T-helper 1 cell (primary cell): Measurements from ENCODE around the gene CTRB1.
A peak's percentile ranks its signal among the peaks of the same experiment; 100 is the strongest.
"Not testable (repeated sequence)": the region's sequence is repeated elsewhere in the genome, so short reads cannot be mapped to it uniquely, and the experiment has no call there.

Experiments used
- DNase-seq, 5 donors: peaks; one replicate each; pipeline ENCODE4 v3.0.0-alpha.2; 2012 to 2020

Gene CTRB1

DNA sequence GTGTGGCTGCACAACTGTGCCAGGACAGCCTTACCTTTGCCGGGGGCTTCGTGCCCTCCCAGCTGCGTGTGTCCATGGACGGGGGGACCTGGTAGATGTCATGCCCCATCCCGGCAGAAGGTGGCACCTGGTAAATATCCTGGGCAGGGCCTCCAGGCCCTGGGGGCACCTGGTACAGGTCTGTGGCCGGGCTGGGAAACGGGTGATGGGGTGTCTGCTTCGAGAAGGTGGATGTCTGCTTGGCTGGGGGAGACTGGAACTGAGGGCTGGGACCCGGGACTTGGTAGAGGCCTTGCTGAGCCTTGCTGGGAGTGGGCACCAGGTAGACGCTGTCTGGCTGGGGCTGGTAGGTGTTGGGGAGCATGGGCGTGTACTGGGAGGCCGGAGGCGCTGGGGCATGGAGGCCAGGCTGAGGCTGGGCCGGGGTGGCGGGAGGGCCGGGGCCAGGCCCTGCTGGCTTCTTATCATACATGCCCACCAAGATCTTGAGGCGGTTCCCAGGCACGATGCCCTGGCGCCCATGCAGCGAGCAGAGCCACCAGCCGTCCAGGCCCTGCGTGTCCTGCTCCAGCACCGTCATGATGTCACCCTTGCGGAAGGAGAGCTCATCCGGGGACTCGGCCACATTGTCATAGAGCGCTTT, 23.8 kb downstream of the CTRB1 start:
- DNase-seq = not testable (repeated sequence)

- no peak for DNase-seq
Observed at GRCh38 chr16:75243667-75244224, 25.0 kb downstream of the CTRB1 start.

- DNase-seq = no peak
Observed at GRCh38 chr16:75244225-75244809, 25.5 kb downstream of the CTRB1 start.

DNA sequence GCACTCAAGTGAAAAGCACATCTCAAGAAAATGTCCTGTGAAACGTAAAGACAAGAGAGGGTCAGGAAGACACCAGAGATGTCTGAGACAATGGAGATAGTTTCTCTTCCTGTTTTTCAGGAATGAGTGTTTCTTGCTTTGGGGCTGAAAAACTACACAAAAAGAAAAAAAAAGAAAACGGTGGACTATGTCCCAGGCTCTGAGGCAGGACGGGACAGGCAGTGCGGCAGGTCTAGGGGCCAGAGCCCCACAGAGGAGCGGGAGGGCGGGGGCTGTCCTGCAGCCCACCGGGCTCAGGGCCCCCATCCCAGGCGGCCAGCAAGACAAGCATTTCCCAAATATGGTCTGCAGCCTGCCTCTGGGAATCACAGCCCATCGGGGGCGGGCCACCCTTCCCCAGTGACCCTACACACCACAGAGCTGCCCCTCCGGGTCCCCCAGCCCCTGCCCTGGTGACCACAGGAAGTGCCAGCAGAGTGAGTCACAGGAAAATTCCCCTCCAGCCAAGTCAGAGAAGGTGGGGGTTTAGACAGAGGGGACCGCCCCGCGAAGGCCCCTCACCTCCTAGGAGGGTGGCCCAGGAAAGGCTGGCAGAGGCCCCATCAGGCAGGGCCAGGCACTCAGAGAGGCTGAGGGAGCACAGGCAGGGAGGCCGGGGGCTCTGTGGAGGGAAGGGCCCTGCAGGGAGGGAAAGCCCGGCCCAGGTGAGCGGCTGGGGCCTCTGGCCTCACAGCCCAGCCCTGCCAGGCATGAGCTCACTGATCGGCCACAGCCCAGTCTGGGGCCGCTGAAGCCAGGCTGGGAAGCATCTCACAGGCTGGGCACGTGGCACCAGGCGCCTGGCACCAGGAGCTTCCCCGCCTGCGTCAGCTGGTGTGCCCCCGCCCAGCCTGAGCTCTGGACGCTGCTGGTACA, 26.3 kb downstream of the CTRB1 start:
- no peak for DNase-seq

- no peak for DNase-seq
Observed at GRCh38 chr16:75246504-75247205, 27.9 kb downstream of the CTRB1 start.

- DNase-seq = no peak
Observed at GRCh38 chr16:75247249-75247648, 28.5 kb downstream of the CTRB1 start.

- DNase-seq = no peak
Observed at GRCh38 chr16:75248142-75248535, 29.4 kb downstream of the CTRB1 start.

- DNase-seq = no peak
Observed at GRCh38 chr16:75248536-75249380, 30.0 kb downstream of the CTRB1 start.

DNA sequence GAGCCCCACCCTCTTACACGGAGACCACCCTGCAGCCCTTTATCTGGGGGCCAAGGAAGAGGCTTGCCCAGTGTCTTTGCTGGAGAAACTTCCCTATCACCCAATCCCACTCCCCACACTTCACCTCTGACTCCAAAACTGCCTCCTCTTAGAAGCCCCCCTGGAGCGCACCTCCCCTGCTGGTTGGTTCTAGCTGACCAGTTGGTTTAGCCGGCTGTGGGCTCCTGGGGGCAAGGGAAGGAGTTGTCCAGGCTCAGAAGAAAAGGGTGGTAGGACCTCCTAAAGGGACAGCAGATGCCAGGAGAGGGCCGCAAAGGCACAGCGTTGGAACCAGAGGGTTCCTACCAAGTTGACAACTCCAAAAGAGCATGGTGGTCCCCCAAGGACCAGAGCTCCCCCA, 30.7 kb downstream of the CTRB1 start:
- DNase-seq = no peak

GRCh38 chr16:75250089-75250808, 31.5 kb downstream of the CTRB1 start:
- DNase-seq = no peak

GRCh38 chr16:75250809-75251279, 32.1 kb downstream of the CTRB1 start:
- no peak for DNase-seq

- DNase-seq = no peak
Observed at GRCh38 chr16:75251280-75252048, 32.7 kb downstream of the CTRB1 start, which contains the start of gene BCAR1. BCAR1 (minus strand) TSS chr16:75251624; CDS start chr16:75251482, 142 bp downstream.

DNA sequence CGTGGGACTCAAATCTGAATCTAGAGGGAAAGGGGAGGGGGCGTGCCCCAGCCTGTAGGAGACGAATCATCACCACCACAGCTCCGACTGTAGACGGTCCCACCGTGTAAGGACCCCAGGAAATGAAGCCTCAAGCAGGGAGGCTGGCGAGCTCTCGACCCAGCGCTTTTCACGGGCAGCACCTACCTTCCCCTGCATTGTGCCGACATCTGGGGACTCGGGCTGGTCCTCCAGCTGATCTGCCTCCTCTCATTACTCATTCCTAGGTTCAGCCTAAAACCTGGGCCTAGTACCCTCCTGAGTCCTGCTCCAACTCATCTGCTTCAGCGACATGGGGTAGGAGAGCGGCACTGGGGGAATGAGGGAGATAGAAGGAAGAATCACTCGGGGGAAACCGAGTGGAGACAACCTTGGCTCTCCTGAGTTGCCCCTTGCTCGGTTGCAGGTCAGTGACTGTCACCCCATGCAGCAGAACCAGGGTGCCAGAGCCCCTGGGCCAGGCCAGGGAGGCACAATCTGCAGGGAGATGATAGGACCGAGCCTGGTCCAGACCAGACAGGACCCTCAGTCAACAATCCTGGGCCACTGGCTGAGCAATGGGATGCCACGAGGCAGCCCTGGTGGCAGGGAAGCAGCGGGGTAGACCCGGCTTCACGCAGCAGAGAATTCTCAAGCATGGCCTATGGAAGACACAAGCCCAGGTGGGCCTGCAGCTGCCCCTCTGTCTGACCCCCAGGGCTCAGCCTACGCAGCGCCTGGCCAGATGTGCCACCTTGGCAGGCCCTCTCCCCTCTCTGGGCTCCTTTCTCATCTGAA, 33.5 kb downstream of the CTRB1 start:
- no peak for DNase-seq

GRCh38 chr16:75252946-75253911, 34.4 kb downstream of the CTRB1 start:
- DNase-seq = peak in 1 of 5 donors; percentile 7

DNA sequence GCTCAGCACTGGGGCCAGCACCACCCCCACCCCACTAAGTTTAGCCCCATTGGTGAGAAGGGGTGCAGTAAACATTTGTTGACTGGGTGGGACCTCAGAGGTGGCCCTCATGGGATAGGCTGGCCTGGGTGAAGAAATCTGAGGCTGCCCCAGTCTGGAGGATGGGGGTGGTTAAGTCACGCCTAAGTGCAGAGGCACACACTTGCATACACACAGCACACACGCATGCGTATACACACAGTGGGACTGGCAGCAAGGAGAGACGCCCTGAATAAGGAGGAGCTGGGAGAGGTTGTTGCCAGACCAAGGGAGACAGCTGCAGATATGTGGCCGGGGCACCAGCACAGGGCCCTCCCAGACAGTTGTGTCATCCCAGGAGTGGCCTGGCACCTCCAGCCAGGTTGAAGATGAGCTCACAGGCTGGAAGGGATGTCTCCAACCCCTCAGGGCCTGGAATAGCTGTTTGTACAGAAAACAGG, 35.6 kb downstream of the CTRB1 start:
- no peak for DNase-seq

DNA sequence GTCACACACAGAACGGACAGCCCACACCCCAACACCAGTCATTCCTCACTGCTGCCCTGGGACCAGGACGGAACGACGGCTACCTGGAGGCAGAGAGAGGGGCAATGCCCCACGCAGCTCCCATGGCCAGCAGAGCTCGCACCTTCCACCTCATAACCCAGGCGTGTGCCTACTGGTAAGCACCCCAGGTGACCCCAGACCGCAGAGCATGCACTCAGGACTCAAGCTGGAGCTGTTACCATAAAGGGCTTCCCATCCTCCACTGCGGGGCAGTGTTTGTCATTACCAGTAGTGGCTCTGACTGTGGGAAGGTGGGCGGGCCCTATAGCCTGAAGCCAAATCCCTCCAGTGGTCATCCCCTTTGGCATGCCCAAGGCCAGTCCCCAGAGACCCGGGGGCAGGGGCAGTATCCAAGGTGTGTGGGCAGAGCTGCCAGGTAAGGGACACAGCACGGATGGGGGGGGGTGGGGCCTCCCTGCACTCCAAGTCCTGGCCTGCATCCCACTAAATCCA, 37.3 kb downstream of the CTRB1 start:
- DNase-seq = peak in 1 of 5 donors; percentile 7

- DNase-seq = peak in 1 of 5 donors; percentile 11
Observed at GRCh38 chr16:75256696-75257343, 38.0 kb downstream of the CTRB1 start.
